Neural crest cell (in vitro differentiated cells): Measurements from ENCODE around the gene OR4N5. TPM values are rescaled to one million over a fixed set of nuclear protein-coding genes. Genes with fewer than 3 reads are reported as not detected.
"Not testable (repeated sequence)": the region's sequence is repeated elsewhere in the genome, so short reads cannot be mapped to it uniquely, and the experiment has no call there.

Source experiments
- DNase-seq: peaks from one replicate; pipeline ENCODE4 v3.0.0; 2021; ENCODE audit warnings: low read depth, mixed read lengths, low spot score
- H3K27ac Mint-ChIP-seq: one replicate; pipeline ENCODE4 v1.8.0; 2021; ENCODE audit warnings: mild to moderate bottlenecking, mixed read lengths; ENCODE audit not compliant: unreplicated experiment
- H3K27me3 Mint-ChIP-seq: 2 replicates; pipeline ENCODE4 v1.8.0; 2021; ENCODE audit warnings: low read depth, mild to moderate bottlenecking, mixed read lengths
- H3K36me3 Mint-ChIP-seq: 2 replicates; pipeline ENCODE4 v1.8.0; 2021; ENCODE audit warnings: low read depth, mild to moderate bottlenecking, mixed read lengths
- H3K4me1 Mint-ChIP-seq: 2 replicates; pipeline ENCODE4 v1.8.0; 2021; ENCODE audit warnings: mixed read lengths
- H3K4me3 Mint-ChIP-seq: one replicate; pipeline ENCODE4 v1.8.0; 2021; ENCODE audit warnings: mild to moderate bottlenecking, mixed read lengths
- H3K9me3 Mint-ChIP-seq: 2 replicates; pipeline ENCODE4 v1.8.0; 2021; ENCODE audit warnings: mixed read lengths
- long read RNA-seq: library from polyadenylated mRNA; unstranded; transcript quantifications from one replicate; pipeline ENCODE4 v2.0.0, GENCODE V29; 2020
- total RNA-seq: library from RNA; stranded (reverse); gene quantifications from 2 replicates; pipeline ENCODE4 v1.2.1, GENCODE V29; 2021
- TF ChIP-seq, protein P1 (sequence below): fragments of 200-600 bp; sonication (generic); conservative IDR thresholded peaks from 2 replicates; pipeline ENCODE4 v1.5.0; 2021; ENCODE audit warnings: antibody characterized with exemption, mild to moderate bottlenecking

OR4N5 gene
- total RNA-seq: not detected in 2 replicates
- long read RNA-seq: 0 reads

- TF ChIP-seq, protein P1, sequence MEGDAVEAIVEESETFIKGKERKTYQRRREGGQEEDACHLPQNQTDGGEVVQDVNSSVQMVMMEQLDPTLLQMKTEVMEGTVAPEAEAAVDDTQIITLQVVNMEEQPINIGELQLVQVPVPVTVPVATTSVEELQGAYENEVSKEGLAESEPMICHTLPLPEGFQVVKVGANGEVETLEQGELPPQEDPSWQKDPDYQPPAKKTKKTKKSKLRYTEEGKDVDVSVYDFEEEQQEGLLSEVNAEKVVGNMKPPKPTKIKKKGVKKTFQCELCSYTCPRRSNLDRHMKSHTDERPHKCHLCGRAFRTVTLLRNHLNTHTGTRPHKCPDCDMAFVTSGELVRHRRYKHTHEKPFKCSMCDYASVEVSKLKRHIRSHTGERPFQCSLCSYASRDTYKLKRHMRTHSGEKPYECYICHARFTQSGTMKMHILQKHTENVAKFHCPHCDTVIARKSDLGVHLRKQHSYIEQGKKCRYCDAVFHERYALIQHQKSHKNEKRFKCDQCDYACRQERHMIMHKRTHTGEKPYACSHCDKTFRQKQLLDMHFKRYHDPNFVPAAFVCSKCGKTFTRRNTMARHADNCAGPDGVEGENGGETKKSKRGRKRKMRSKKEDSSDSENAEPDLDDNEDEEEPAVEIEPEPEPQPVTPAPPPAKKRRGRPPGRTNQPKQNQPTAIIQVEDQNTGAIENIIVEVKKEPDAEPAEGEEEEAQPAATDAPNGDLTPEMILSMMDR: no peak
- no peaks in the 10 kb centered on the region for H3K4me1 Mint-ChIP-seq
- peaks cover 3% of the 10 kb centered on the region for H3K36me3 Mint-ChIP-seq
- H3K4me3 Mint-ChIP-seq: no peak within 1 kb of the TSS
- no peak within 1 kb of the TSS for H3K27ac Mint-ChIP-seq
- no peak for DNase-seq
- H3K27me3 Mint-ChIP-seq: no peaks in the 10 kb centered on the region
- H3K9me3 Mint-ChIP-seq: peaks cover 39% of the 10 kb centered on the region
Measured at GRCh38 chr14:20138520-20138919, at the start of gene OR4N5. OR4N5 (plus strand) TSS chr14:20138820; CDS start chr14:20143736, 4,916 bp downstream.

- H3K27ac Mint-ChIP-seq: no peak overlapping the region
- H3K4me1 Mint-ChIP-seq: no peaks in the 10 kb centered on the region
- H3K36me3 Mint-ChIP-seq: peaks cover 2% of the 10 kb centered on the region
- no peaks in the 10 kb centered on the region for H3K27me3 Mint-ChIP-seq
- H3K9me3 Mint-ChIP-seq: peaks cover 26% of the 10 kb centered on the region
- DNase-seq: no peak
- H3K4me3 Mint-ChIP-seq: no peak overlapping the region
- TF ChIP-seq, protein P1: no peak
Measured at GRCh38 chr14:20092050-20092449, 46.6 kb upstream of the OR4N5 start.

DNA sequence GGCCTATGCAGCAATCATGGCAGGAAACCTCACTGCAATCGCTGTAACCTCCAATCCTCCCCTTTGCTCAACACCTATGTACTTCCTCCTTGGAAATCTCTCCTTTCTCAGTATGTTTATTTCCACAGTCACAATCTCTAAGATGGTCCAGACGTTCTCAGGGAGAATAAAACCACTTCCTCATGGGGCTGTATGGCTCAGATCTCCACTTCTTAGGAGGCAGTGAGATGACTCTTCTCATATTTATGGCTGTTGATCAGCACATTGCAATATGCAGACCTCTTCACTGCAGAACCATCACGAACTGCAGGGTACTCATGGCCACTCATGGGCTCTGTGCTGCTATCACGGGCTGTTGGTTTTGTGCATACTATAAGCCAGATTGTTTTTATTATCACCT, 45.2 kb upstream of the OR4N5 start:
- H3K36me3 Mint-ChIP-seq: peaks cover 2% of the 10 kb centered on the region
- TF ChIP-seq, protein P1: no peak
- H3K4me1 Mint-ChIP-seq: no peaks in the 10 kb centered on the region
- H3K4me3 Mint-ChIP-seq: no peak overlapping the region
- peaks cover 27% of the 10 kb centered on the region for H3K9me3 Mint-ChIP-seq
- DNase-seq: no peak
- no peaks in the 10 kb centered on the region for H3K27me3 Mint-ChIP-seq
- H3K27ac Mint-ChIP-seq: no peak overlapping the region

DNA sequence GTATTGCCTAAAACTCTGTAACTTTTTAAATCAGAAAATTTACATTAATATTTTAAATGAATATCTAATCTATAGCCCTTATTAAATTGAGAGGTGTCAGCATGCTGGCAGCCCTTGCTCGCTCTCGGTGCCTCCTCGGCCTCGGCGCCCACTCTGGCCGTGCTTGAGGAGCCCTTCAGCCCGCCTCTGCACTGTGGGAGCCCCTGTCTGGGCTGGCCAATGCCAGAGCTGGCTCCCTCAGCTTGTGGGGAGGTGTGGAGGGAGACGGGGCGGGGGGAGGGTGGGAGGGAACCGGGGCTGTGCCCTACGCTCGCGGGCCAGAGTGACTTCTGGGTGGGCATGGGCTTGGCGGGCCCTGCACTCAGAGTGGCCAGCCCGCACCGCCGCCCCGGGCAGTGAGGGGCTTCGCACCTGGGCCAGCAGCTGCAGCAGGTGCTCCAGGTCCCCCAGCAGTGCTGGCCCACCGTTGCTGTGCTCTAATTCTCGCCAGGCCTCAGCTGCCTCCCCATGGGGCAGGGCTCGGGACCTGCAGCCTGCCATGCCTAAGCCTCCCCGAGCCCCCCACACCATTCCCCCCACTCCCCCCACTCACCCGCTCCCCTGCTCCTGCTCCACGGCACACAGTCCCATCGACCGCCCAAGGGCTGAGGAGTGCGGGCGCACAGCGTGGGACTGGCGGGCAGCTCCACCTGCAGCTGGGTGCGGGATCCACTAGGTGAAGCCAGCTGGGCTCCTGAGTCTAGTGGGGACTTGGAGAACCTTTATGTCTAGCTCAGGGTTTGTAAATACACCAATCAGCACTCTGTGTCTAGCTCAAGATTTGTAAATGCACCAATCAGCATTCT, 39.5 kb upstream of the OR4N5 start:
- not testable (repeated sequence) for H3K4me3 Mint-ChIP-seq, H3K4me1 Mint-ChIP-seq, H3K36me3 Mint-ChIP-seq, H3K27me3 Mint-ChIP-seq, DNase-seq, H3K27ac Mint-ChIP-seq
- H3K9me3 Mint-ChIP-seq: peaks cover 19% of the 10 kb centered on the region

GRCh38 chr14:20110438-20110837, 28.2 kb upstream of the OR4N5 start, which contains the start of gene OR4K17:
OR4K17 (plus strand) TSS chr14:20110739; CDS start chr14:20117500, 6,761 bp downstream.
- H3K4me1 Mint-ChIP-seq: no peaks in the 10 kb centered on the region
- no peak within 1 kb of the TSS for H3K4me3 Mint-ChIP-seq
- no peak within 1 kb of the TSS for H3K27ac Mint-ChIP-seq
- peaks cover 6% of the 10 kb centered on the region for H3K9me3 Mint-ChIP-seq
- no peaks in the 10 kb centered on the region for H3K36me3 Mint-ChIP-seq
- no peaks in the 10 kb centered on the region for H3K27me3 Mint-ChIP-seq
- TF ChIP-seq, protein P1: no peak
- DNase-seq: no peak

- TF ChIP-seq, protein P1: no peak
- Mint-ChIP-seq H3K36me3 (no peaks in the 10 kb centered on the region), H3K27me3 (no peaks in the 10 kb centered on the region), H3K4me1 (no peaks in the 10 kb centered on the region), H3K9me3 (peaks cover 5% of the 10 kb centered on the region), H3K4me3 (no peak overlapping the region), H3K27ac (no peak overlapping the region)
- DNase-seq: no peak
Measured at GRCh38 chr14:20112321-20112720, 26.3 kb upstream of the OR4N5 start.
